ENCODE results near the gene OBP2B. TPM values are rescaled to one million over a fixed set of nuclear protein-coding genes. Genes with fewer than 3 reads are reported as not detected.
A peak's percentile ranks its signal among the peaks of the same experiment; 100 is the strongest.
"Not testable (repeated sequence)": the region's sequence is repeated elsewhere in the genome, so short reads cannot be mapped to it uniquely, and the experiment has no call there.

OBP2B gene
- total and polyA plus RNA-seq, 7 donors: not detected

- Histone ChIP-seq H3K4me1 (no peaks in the 10 kb centered on the region), H3K27me3 (peaks cover 0 to 29% (median 0%) of the 10 kb centered on the region in 3 donors), H3K36me3 (no peaks in the 10 kb centered on the region), H3K27ac (no peak overlapping the region), H3K4me3 (no peak overlapping the region), H3K9me3 (peaks cover 0 to 6% (median 1%) of the 10 kb centered on the region in 4 donors)
- peak; percentile 21 for DNase-seq
- TF ChIP-seq EP300 (IDR thresholded peaks at IDR 0.05) (no peak), POLR2A (IDR thresholded peaks at IDR 0.05) (no peak), POLR2AphosphoS5 (IDR thresholded peaks at IDR 0.05) (no peak)
- TF ChIP-seq, protein P1, sequence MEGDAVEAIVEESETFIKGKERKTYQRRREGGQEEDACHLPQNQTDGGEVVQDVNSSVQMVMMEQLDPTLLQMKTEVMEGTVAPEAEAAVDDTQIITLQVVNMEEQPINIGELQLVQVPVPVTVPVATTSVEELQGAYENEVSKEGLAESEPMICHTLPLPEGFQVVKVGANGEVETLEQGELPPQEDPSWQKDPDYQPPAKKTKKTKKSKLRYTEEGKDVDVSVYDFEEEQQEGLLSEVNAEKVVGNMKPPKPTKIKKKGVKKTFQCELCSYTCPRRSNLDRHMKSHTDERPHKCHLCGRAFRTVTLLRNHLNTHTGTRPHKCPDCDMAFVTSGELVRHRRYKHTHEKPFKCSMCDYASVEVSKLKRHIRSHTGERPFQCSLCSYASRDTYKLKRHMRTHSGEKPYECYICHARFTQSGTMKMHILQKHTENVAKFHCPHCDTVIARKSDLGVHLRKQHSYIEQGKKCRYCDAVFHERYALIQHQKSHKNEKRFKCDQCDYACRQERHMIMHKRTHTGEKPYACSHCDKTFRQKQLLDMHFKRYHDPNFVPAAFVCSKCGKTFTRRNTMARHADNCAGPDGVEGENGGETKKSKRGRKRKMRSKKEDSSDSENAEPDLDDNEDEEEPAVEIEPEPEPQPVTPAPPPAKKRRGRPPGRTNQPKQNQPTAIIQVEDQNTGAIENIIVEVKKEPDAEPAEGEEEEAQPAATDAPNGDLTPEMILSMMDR (IDR thresholded peaks at IDR 0.05): no peak
- intact Hi-C loops (cut with DNase I): no loop called here
- WGBS, 2 donors: 90 to 91% methylated on average over 7 of the region's 7 CpGs
Observed at GRCh38 chr9:133210609-133211008, 1.6 kb upstream of the OBP2B start.

- no peak for DNase-seq
- H3K36me3 ChIP-seq: no peaks in the 10 kb centered on the region
- peaks cover 0 to 6% (median 1%) of the 10 kb centered on the region in 4 donors for H3K9me3 ChIP-seq
- TF ChIP-seq POLR2A (IDR thresholded peaks at IDR 0.05) (no peak), EP300 (IDR thresholded peaks at IDR 0.05) (no peak), POLR2AphosphoS5 (IDR thresholded peaks at IDR 0.05) (no peak)
- TF ChIP-seq, protein P1 (IDR thresholded peaks at IDR 0.05): no peak
- intact Hi-C loops (cut with DNase I): no loop called here
- no peaks in the 10 kb centered on the region for H3K4me1 ChIP-seq
- H3K4me3 ChIP-seq: no peak overlapping the region
- no peak overlapping the region for H3K27ac ChIP-seq
- 14 to 53% methylated on average over 7 of the region's 7 CpGs for WGBS, 2 donors
- peaks cover 0 to 29% (median 0%) of the 10 kb centered on the region in 3 donors for H3K27me3 ChIP-seq
Observed at GRCh38 chr9:133210202-133210532, 1.1 kb upstream of the OBP2B start.

GRCh38 chr9:133209327-133210201, 514 bp upstream of the OBP2B start:
- intact Hi-C loops (cut with DNase I); H3K36me3 ChIP-seq; H3K4me3 ChIP-seq; H3K4me1 ChIP-seq; H3K9me3 ChIP-seq; H3K27ac ChIP-seq: not testable (repeated sequence)
- WGBS, 2 donors: 68 to 79% methylated on average over 29 of the region's 29 CpGs
- DNase-seq: peak; percentile 33
- H3K27me3 ChIP-seq: peaks cover 0 to 29% (median 0%) of the 10 kb centered on the region in 3 donors

- H3K27ac ChIP-seq; H3K4me3 ChIP-seq; H3K36me3 ChIP-seq; H3K9me3 ChIP-seq; intact Hi-C loops (cut with DNase I); H3K4me1 ChIP-seq: not testable (repeated sequence)
- peak; percentile 48 for DNase-seq
- 88 to 93% methylated on average over 13 to 15 of the region's 16 CpGs for WGBS, 2 donors
- peaks cover 0 to 29% (median 0%) of the 10 kb centered on the region in 3 donors for H3K27me3 ChIP-seq
Observed at GRCh38 chr9:133208171-133208879, 725 bp downstream of the OBP2B start.

GRCh38 chr9:133207540-133208170, 1.4 kb downstream of the OBP2B start:
- peaks cover 0 to 6% (median 1%) of the 10 kb centered on the region in 4 donors for H3K9me3 ChIP-seq
- H3K36me3 ChIP-seq: no peaks in the 10 kb centered on the region
- H3K4me1 ChIP-seq: no peaks in the 10 kb centered on the region
- peak; percentile 19 for DNase-seq
- H3K4me3 ChIP-seq: no peak overlapping the region
- intact Hi-C loops (cut with DNase I): no loop called here
- 85 to 87% methylated on average over 16 of the region's 16 CpGs for WGBS, 2 donors
- peaks cover 0 to 23% (median 0%) of the 10 kb centered on the region in 3 donors for H3K27me3 ChIP-seq
- TF ChIP-seq POLR2A (IDR thresholded peaks at IDR 0.05): no peak
- TF ChIP-seq, protein P1 (IDR thresholded peaks at IDR 0.05): no peak
- no peak for TF ChIP-seq POLR2AphosphoS5 (IDR thresholded peaks at IDR 0.05)
- TF ChIP-seq EP300 (IDR thresholded peaks at IDR 0.05): no peak
- H3K27ac ChIP-seq: no peak overlapping the region

Measured in sigmoid colon (tissue), 7 donors.